ENCODE data around the gene YTHDC2. TPM values are rescaled to one million over a fixed set of nuclear protein-coding genes. Genes with fewer than 3 reads are reported as not detected.
A peak's percentile ranks its signal among the peaks of the same experiment; 100 is the strongest.

The YTHDC2 gene
- total RNA-seq, 2 experiments from 2014 or later, result 33.9 to 41.7 TPM

GRCh38 chr5:113523168-113523567, 9.7 kb downstream of the YTHDC2 start:
- H3K27ac ChIP-seq (ENCODE audit: low read depth in 1 of 2, low read length in 2 of 2), result no peak overlapping the region
- H3K27me3 Mint-ChIP-seq, result no peaks in the 10 kb centered on the region
- DNase-seq (peak in 1 of 14 experiments; percentile 21), ATAC-seq (ENCODE audit: poor library complexity) (no peak)
- peak overlapping the region; percentile 45 for H3K4me3 Mint-ChIP-seq
- H3K9me3 ChIP-seq (ENCODE audit: control insufficient read depth in 1 of 2, insufficient read depth in 1 of 2, low read length in 2 of 2), result no peaks in the 10 kb centered on the region
- peaks cover 60% of the 10 kb centered on the region for H3K4me1 Mint-ChIP-seq (ENCODE audit: low read depth)
- H3K27me3 ChIP-seq (ENCODE audit: control insufficient read depth in 1 of 2, insufficient read depth in 2 of 2, low read length in 2 of 2), result no peaks in the 10 kb centered on the region
- no peak overlapping the region for H3K4me3 ChIP-seq (ENCODE audit: low read length)
- ChIA-PET POLR2A (interaction anchor here (2.2 kb wide), 1 partner anchor 9 kb away, joined by 19 read pairs; the partner anchor contains the start of gene YTHDC2), CTCF (no interaction called here)
- intact Hi-C loops (cut with DNase I, micrococcal nuclease), result no loop called here
- H3K36me3 Mint-ChIP-seq (ENCODE audit: low read depth), result peaks cover 33% of the 10 kb centered on the region
- TF ChIP-seq, protein P1, sequence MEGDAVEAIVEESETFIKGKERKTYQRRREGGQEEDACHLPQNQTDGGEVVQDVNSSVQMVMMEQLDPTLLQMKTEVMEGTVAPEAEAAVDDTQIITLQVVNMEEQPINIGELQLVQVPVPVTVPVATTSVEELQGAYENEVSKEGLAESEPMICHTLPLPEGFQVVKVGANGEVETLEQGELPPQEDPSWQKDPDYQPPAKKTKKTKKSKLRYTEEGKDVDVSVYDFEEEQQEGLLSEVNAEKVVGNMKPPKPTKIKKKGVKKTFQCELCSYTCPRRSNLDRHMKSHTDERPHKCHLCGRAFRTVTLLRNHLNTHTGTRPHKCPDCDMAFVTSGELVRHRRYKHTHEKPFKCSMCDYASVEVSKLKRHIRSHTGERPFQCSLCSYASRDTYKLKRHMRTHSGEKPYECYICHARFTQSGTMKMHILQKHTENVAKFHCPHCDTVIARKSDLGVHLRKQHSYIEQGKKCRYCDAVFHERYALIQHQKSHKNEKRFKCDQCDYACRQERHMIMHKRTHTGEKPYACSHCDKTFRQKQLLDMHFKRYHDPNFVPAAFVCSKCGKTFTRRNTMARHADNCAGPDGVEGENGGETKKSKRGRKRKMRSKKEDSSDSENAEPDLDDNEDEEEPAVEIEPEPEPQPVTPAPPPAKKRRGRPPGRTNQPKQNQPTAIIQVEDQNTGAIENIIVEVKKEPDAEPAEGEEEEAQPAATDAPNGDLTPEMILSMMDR (IDR thresholded peaks at IDR 0.05), result no peak
- H3K27ac Mint-ChIP-seq, result peak overlapping the region; percentile 62
- H3K4me1 ChIP-seq (ENCODE audit: insufficient read depth, low read length), result peaks cover 2% of the 10 kb centered on the region
- H3K9me3 Mint-ChIP-seq, result no peaks in the 10 kb centered on the region
- peaks cover 16% of the 10 kb centered on the region for H3K36me3 ChIP-seq (ENCODE audit: insufficient read depth, low read length)

DNA sequence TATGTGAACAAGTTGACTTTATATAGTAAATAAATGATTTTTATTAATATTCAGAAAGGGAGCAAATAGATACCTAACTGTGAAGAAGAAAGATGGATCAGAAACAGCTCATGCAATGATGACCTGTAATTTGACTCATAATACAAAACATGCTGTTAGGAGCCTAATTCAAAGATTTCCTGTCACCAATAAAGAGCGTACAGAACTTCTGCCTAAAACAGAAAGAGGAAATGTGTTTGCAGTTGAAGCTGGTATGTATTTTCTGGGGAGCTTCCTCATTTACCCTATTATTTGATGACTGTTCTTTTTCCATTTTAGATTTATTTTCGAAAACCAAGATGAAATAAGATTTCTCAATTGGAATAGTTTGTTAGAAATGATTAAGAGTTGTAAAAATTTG, 11.4 kb downstream of the YTHDC2 start:
- H3K27ac ChIP-seq (ENCODE audit: low read depth in 1 of 2, low read length in 2 of 2), result no peak overlapping the region
- H3K4me1 ChIP-seq (ENCODE audit: insufficient read depth, low read length), result peaks cover 2% of the 10 kb centered on the region
- no peaks in the 10 kb centered on the region for H3K9me3 ChIP-seq (ENCODE audit: control insufficient read depth in 1 of 2, insufficient read depth in 1 of 2, low read length in 2 of 2)
- peak in 3 of 14 experiments; percentile 45 to 53 (median 51) for DNase-seq
- Mint-ChIP-seq H3K36me3 (ENCODE audit: low read depth) (peaks cover 45% of the 10 kb centered on the region), H3K27me3 (no peaks in the 10 kb centered on the region), H3K4me3 (peak overlapping the region; percentile 2), H3K27ac (no peak overlapping the region), H3K4me1 (ENCODE audit: low read depth) (peaks cover 63% of the 10 kb centered on the region), H3K9me3 (no peaks in the 10 kb centered on the region)
- ATAC-seq (ENCODE audit: poor library complexity), result peak; percentile 74
- TF ChIP-seq, protein P1 (IDR thresholded peaks at IDR 0.05), result no peak
- no peak overlapping the region for H3K4me3 ChIP-seq (ENCODE audit: low read length)
- H3K27me3 ChIP-seq (ENCODE audit: control insufficient read depth in 1 of 2, insufficient read depth in 2 of 2, low read length in 2 of 2), result no peaks in the 10 kb centered on the region
- peaks cover 14% of the 10 kb centered on the region for H3K36me3 ChIP-seq (ENCODE audit: insufficient read depth, low read length)
- ChIA-PET CTCF (no interaction called here), POLR2A (interaction anchor here (1.5 kb wide), 2 partner anchors 11 to 549 kb away, joined by 3 to 14 read pairs; partner anchors contain the start of genes DCP2 and YTHDC2)
- intact Hi-C loops (cut with DNase I, micrococcal nuclease), result no loop called here

DNA sequence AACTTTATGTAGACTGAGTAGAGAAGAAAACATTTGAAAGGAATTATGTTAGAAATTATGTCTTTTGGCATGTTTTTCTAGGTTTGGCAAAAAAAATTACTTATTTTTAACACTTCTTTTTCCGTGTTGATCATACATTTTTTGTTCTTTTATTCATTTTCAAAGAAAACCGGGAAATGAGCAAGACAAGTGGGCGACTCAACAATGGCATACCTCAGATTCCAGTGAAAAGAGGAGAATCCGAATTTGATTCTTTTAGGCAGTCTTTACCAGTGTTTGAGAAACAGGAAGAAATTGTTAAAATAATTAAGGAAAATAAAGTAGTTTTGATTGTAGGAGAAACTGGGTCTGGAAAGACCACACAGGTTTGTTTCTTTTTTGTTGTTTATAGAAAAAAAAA, 12.9 kb downstream of the YTHDC2 start:
- POLR2A ChIA-PET, result interaction anchor here (1.5 kb wide), 1 partner anchor 550 kb away, joined by 3 read pairs; the partner anchor contains the start of gene DCP2
- TF ChIP-seq, protein P1 (IDR thresholded peaks at IDR 0.05), result no peak
- Mint-ChIP-seq H3K4me1 (ENCODE audit: low read depth) (peaks cover 51% of the 10 kb centered on the region), H3K4me3 (no peak overlapping the region), H3K27me3 (no peaks in the 10 kb centered on the region), H3K36me3 (ENCODE audit: low read depth) (peaks cover 49% of the 10 kb centered on the region), H3K9me3 (peaks cover 3% of the 10 kb centered on the region), H3K27ac (no peak overlapping the region)
- H3K27me3 ChIP-seq (ENCODE audit: control insufficient read depth in 1 of 2, insufficient read depth in 2 of 2, low read length in 2 of 2), result no peaks in the 10 kb centered on the region
- CTCF ChIA-PET, result no interaction called here
- H3K9me3 ChIP-seq (ENCODE audit: control insufficient read depth in 1 of 2, insufficient read depth in 1 of 2, low read length in 2 of 2), result peaks cover 3 to 8% of the 10 kb centered on the region in 2 experiments
- DNase-seq (no peak), ATAC-seq (ENCODE audit: poor library complexity) (no peak)
- intact Hi-C loops (cut with DNase I, micrococcal nuclease), result no loop called here
- H3K4me1 ChIP-seq (ENCODE audit: insufficient read depth, low read length), result peaks cover under 1% of the 10 kb centered on the region
- no peak overlapping the region for H3K27ac ChIP-seq (ENCODE audit: low read depth in 1 of 2, low read length in 2 of 2)
- peaks cover 14% of the 10 kb centered on the region for H3K36me3 ChIP-seq (ENCODE audit: insufficient read depth, low read length)
- no peak overlapping the region for H3K4me3 ChIP-seq (ENCODE audit: low read length)

All from CD4-positive, alpha-beta T cell (primary cell).